GDM1 (cell line): ENCODE results near the gene LRRC10B.

Experiments
- DNase-seq: peaks from one replicate; lab custom pipeline; 2025; lab: John Stamatoyannopoulos, UW

Gene LRRC10B

DNA sequence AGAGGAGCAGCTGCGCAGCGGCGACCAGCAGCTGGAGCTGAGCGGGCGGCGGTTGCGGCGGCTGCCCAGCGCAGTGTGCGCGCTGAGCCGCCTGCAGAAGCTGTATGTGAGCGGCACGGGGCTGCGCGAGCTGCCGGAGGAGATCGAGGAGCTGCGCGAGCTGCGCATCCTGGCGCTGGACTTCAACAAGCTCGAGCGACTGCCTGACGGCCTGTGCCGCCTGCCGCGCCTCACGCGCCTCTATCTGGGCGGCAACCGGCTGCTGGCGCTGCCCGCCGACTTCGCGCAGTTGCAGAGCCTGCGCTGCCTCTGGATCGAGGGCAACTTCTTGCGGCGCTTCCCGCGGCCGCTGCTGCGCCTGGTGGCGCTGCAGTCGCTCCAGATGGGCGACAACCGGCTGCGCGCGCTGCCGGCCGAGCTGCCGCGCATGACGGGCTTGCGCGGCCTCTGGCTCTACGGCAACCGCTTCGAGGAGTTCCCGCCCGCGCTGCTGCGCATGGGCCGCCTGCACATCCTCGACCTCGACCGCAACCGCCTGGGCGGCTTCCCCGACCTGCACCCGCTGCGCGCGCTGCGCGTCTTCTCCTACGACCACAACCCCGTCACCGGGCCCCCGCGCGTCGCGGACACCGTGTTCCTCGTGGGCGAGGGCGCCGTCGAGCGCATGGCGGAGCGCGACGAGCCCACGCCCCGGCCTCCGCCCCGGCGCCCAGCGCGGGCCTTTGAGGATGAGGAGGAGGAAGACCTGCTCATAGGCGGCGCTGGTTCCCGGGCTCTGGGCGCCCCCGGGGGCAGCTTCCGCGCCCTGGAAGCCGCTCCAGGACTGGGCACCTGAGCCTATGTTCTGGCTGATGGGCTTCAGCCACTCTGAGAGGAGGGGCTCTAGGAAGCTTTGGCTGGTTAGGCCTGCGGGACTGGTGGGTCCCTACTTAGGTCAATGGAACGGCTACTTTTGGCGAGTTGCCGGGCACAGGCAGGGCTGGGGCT is 787 bp downstream of the LRRC10B start:
- peak; percentile 60 for DNase-seq

DNA sequence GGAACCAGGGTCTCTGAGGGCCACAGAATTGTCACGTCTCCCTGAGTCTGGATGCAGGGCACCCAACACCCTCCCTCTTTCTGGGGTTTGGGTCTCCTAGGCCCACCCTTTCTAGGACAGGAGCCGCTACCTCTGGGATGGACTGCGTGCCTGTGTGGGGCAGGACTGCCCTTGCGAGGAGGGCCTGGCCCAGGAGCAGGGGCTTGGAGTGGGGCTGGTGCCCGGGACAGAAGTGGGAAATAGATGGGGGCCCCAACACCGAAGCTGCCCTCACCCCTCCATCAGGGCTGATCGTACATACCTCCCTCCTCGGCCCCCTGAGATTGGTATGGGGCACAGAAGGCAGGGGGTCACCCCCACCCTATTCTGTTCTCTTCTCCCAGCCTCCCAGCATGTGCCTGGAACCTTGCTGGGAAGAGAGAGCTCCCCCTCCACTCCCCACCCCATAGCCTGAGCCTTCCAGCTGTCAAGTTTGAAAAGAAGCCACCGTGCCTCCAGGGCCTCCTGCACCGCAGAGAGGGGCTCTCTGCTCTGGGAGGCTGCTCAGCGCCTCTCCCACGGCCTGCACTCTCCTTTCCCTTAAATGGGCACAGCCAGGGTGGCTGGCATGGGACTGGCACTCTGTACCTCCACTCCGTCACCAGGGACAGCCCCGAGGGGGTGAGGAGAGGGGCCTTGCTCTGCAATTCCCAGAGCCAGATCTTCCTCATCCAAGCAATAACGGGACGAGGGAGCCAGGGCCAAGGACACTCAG is 1.8 kb downstream of the LRRC10B start:
- DNase-seq, result no peak

DNA sequence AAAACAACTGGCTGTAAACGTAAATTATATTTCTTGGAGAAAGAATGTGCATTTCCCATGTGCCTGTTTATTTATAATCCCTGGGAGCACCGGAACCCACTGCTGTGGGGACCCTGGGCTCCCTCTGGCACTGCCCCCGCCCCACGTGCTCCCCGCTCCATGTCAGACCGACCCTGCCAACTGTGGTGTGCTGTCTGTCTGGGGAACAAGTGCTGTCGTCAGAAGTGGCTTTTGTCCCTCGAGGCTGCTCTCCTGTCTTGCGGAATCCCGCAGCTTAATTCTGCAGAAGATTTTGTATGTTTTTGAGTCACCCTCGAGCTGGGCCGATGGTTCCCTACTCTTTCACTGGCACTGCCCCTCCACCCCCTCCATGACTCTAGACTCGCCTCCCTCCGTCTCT is 2.4 kb downstream of the LRRC10B start:
- no peak for DNase-seq

DNA sequence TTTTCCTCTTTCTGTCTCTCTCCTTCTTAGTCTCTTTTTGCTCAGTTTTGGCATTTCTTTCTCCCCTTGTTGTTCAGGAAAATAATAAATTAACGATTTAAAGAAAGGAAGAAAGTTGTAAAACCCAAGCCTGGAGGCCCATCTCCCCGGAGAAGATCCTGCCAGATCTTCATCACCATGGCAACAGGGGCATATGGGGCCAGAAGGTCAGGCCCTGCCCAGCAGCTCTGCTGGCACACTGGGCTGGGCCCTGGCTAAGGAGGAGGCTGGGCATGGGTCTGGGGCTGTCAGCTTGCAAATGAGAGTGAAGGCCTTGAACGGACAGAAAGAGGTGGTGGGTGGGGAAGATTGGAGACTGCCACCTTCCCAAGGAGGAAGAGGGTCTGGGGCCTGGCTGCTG is 2.8 kb downstream of the LRRC10B start:
- DNase-seq, result no peak

DNA sequence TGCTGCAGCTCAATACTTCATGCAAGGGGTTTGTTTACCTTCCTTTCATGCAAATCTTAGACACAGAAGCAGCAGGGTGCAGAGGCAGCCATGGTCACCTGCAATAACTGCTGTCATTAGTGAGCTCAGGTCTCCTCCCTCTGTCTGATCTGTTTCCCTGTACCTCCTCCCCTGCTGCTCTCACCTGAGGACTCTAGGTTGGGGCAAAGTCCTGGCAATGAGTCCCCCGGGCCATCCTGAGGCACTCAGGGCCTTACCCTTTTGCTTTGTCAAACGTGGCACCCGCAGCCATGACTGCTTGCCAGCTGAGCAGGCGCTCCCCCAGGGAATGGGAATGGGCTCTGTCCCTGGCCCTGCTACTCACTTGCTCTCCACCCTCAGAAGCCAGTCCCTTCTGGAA is 3.9 kb downstream of the LRRC10B start:
- DNase-seq, result no peak

DNA sequence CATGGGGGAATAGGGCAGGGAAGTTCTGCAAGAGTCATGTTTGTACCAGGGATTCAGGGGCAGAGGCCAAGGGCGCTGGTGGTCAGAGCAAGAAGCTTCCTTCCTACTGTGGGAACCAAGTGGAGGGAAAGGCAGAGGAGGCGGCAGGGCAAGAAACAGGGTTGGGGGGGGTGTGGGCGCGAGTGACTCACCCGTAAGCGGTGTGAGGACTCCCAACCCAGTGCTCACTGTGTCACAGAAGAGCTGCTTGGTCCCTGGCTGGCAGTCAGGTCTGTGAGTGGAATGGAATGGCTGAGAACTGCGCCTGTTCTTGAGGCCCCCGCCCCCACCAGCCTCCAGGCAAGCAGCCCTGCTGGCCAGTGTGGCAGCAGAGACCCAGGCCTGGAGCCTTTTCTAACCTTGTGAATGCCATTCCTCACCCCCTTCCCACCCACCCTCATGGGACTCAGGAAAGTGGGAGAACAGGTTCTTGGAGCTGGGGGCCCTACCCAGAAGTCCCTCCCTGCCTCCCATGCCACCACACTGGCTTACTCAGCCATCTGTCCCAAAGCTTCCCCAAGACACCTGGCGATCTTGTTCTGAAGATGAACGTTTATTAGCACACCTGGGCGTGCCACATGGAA is 4.7 kb downstream of the LRRC10B start:
- no peak for DNase-seq

DNA sequence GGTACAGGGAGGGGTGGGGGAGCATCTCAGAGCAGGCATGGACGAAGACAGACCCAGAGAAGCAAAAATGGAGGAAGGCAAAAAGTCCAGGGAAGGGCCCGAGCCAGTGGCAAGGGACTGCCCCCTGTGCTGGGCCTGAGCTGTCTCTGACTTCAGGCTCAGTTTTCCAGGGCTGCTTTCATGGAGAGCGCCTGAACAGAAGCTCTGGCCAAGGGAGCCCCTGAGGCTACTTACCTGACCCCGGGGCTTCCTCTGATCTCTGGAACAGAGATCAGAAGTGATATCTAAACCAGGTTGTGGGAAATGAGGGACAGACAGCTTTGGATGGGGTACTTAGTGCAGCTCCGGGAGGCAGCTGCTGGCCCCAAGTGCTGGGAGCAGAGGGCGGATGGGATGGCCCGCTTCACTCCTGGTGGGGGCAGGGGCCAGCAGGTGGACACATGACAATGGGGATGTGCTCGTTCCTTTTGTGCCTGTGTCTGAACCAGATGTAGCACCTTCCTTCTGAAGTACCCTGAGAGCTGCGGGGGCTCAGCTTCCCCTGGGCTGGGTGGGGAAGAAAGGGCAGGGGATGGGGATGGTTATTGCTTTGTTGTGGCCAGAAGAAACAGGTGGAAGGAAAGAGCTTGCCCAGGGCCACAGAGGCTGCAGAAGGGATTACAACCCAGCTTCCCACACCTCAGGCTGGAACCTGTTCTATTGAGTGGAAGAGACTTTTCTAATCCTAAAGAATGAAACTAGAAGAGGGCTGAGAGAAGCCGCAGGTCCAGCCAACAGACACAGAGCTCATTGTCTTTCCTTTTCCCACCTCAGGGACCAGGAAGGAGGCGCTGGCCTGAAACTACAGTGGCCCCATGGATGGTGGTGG is 5.7 kb downstream of the LRRC10B start:
- no peak for DNase-seq

DNA sequence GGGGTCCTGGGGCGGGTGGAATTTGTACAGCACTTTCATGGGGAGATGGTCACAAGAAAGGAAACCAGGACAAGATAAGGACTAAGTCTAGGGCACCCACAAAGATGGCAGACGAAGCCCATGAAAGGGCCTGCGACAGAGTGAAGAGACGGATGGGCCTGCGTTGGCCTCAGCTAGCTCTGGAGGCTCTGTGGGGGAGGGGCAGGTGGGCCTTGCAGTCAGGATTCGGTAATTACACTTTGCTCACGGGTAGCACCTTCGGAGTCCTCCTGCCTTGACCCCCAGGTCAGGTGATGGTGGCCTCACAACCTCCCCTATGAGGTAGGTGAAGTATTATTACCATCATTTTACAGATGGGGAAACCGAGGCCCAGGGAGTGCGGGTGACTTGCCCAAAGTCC is 7.1 kb downstream of the LRRC10B start:
- DNase-seq, result no peak

DNA sequence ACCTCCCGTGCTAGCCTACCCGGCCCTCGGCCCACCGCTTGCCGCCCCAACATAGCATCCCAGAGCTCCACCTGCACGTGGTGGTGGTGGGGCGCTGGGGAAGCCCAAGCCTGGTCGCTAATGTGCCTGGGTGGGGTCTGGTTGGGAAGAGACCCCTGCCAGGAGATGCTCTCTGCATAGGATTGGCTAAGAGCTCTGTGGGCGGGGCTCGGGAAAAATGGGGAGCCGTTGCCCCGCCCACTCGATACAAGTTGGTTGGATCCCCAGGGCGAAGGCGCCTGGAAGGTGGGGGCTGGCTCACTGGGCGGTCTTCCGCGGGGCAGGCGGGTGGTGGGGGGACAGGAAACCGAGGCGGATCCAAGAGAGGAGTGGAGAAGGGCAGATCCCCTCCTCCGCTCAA is 7.6 kb downstream of the LRRC10B start:
- no peak for DNase-seq

DNA sequence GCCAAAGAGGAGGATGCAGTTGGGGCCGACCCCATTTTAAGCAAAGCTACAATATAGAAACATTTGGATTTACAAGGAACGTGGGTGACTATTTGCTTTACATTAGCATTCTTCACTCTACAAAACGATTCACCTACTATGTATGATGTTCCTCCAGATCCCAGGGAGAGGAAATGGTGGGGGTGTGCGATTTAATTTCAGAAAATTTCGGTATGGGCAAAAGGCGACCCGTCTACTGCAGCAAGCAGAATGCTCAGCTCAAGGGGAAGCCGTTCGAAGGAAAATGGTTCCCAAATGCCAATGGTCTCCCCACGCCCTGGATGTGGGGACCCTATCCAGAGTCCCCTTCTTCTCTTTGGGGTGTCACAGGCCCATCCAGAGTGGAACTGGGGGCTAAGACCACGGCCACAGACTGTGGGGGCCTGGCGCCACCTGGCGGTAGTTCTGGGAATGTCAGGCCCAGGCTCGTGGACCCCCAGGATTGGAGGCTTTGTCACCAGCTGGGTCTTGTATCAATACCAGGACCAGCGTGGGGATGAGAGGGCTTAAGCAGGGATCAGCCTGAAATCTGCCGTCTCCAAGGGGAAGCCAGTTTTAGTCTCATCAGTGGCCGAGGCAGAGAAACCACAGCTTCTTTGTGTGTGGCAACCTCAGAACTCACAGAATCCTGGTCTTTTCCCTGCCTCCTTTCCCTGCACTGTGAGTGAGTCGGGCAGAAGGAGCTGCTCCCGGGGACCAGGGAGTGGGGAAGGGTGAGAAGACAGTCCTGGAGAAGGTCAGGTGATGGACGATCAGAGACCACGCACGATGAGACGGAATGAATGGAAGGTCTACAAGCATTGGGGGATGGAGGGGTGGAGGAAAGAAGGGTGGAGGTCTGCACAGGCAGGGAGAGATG is 8.4 kb downstream of the LRRC10B start:
- no peak for DNase-seq

DNA sequence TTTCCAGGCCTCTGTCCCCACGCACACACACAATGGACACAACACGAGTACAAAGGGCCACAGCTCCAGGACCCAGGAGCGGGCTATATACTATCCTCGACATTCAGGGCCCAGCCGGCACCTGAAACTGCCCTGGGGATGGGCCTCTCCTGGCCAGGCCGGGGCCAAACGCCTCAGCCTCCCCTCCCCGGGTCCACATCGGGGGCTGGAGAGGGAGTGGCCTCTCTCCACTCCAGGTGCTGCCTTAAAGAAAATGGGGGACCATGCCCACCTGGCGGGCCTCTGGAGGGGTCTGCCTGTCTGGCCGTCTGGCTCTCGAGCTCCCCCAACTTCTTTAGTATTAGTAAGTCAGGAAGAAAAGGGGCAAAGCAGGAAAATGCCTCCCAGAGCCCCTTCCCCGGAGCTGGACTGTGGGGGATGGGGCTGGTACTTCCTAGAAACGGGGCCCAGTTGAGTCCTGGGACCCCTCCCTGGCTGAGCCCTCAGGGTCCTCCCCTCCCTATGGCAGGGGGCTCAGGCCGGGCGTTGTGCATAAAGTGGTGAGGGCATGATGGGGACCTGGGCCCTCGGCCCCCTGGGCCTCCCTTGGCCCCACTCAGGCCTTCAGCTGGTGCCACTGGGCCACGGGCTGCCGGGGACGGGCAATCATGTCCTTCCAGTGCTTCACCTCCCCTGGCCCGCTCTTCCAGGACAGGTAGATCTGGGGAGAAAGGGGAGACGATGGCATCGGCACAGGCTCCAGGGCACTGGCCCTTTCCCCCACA is 9.7 kb downstream of the LRRC10B start:
- no peak for DNase-seq

DNA sequence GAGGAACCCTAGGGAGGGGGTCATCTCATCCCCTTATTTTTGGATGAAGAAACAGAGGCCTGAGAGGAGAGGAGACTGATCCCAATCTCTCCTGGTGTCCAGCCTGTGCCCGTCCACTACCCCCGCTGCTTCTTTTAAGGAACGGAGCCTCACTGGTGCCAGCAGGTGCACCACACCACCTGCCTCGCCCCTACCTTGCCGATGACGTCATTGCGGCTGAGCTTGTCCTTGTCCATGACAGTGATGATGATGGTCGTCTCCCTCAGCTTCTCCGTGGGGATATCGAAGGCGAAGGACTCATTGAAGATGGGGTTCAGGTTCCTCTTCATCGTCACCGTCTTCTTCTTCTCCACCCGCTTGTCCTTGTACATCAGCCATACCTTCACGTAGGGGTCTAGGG is 14.3 kb downstream of the LRRC10B start:
- no peak for DNase-seq

DNA sequence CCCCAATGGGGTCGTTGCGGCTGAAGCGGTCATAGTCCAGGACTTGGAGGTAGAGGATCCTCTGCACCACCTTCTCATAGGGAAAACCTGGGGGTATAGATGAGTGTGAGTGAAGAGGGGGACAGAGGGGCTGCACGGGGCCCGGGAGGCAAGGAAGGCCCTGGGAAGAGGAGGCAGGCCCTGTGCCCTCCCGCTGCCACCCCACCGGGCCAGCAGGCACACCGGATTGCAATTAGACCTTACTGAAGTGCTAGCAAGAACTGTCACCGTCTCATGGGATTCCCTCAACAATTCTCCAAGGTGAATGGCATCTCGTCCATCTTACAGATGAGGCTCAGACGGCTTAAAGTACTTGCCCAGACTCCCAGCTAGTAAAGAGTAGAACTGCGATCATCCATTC is 15.9 kb downstream of the LRRC10B start:
- DNase-seq, result no peak

DNA sequence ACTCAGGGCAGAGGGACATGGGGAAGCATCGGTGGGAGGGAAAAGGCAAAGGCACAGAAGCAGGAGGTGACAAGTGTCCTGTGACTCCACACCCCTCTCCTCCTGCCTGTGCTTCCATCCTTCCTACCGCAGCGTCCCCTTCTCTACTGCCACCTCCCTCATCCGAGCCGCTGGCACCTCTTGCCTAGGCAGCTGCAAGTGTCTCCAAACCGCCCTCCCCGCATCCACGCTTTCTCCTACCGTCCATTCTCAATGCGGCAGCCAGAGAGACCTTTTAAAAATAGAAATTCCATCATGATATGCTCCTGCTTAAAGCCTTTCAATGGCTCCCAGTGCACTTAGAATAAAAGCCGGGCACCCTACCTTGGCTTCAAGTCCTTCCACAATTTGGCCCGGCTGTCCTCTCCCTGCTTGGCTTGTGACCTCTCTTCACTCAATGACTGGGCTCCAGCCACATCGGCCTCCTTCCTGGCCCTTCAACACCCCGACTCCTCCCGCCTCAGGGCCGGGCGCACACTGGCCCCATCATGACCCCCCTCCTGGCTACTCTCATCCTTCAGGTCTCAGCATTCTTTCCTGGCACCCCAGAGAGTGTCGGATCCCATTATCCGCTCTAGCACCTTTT is 16.5 kb downstream of the LRRC10B start:
- no peak for DNase-seq

DNA sequence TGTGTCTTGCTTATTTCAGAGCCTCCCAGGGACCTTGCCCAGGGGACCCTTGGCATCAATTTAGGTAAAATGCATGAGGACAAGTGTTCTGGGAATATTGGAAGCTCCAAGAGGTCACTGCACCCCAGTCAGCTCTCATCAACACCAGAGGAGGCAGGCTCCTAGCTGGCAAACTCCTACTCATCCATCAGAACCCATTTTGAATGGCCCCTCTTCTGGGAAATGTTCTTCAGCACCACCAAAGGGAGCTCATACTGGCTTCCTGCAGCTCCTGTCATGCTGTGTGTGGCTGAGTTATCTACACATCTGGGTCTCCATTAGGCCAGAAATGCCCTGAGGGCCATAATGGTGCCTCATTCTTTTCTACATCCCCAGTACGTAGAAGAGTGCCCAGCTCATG is 17.7 kb downstream of the LRRC10B start:
- no peak for DNase-seq

DNA sequence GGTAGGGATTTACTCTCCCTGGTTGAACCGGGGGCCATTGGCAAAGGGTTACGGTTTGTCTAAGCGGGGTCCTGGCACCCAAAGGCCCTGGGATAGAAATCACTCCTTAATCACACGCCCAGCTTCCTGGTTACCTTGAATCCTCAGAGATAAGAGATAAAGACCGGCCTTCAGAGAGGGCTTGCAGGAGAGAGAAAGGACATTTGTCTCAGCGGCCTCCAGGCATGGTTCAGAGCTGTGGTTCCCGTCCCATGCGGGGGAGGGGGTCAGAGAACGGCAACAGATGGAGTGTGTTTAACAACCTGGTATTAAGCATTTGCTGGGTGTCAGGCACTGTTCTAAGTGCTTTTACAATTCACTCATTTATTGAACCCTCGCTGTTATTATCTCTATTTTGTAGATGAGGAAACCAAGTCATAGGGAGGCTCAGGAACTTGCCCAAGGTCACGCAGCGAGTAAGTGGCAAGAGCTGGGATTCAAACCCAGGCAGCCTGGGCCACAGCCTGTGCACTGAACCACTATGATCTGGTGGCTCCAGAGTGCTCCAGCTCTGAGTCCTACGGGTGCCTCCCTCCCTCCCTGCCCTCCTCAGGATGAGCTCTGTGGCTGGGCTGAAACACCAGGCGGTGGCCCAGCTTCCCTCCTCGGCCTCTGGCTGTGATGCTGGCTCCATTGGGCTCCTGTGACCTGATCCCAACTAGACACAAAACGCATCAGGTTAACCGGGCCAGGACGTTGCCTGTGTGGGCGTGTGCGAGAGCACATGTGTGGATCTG is 18.6 kb downstream of the LRRC10B start:
- DNase-seq, result no peak

DNA sequence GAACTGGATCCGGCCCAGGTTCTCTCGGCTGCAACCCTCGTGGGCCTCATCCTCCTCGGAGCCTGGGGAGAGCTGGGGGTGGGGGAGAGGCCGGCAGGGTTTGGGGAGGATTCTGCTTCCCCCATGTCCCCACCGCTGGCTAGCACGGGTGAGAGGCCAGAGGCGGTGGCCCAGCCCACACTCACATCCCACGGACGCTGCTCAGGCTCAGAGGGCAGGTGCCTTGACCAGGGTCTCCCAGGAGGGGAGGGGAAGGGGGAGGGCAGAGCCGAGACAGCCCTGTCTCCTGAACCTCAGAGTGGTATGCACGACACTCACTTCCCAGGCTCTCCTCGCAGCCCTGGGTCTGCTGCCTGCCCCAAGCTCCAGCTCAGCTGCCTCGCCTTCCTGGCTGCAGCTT is 19.6 kb downstream of the LRRC10B start:
- DNase-seq, result no peak

DNA sequence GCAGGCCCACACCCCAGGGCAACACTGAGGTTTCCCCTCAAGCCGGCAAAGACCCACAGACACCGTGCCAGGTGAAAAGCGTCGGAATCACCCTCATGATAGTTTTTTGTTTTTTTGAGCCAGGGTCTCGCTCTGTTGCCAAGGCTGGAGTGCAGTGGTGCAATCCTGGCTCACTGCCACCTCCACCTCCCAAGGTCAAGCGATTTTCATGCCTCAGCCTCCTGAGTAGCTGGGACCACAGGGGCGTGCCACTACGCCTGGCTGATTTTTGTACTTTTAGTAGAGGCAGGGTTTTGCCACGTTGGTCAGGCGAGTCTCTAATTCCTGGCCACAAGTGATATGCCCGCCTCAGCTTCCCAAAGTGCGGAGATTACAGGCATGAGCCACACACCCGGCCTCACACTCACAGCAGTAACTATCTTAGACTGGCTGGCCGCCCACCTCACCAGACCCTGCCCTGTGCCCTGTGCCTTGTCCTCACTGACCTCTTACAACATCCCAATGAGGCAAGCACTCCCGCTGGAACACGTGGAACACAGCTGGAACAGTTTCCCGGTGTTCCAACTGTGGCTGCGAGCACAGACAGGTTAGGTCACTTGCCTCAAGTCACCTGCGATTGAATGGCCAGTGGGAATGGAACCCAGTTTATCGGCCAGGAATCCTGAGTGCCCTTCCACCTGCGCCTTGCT is 21.1 kb downstream of the LRRC10B start:
- DNase-seq, result no peak
